BE2C (cell line): ENCODE measurements around the gene SH3RF1.
"Not testable (repeated sequence)": the region's sequence is repeated elsewhere in the genome, so short reads cannot be mapped to it uniquely, and the experiment has no call there.

Source experiments
- DNase-seq: peaks from one replicate; pipeline ENCODE4 v3.0.0-alpha.2; 2020
- H3K27me3 ChIP-seq: fragments of 250-450 bp; sonication (Bioruptor Pico); 2 replicates; pipeline ENCODE4 v1.5.1; 2020; ENCODE audit warnings: mild to moderate bottlenecking
- H3K36me3 ChIP-seq: fragments of 250-450 bp; sonication (Bioruptor Pico); 2 replicates; pipeline ENCODE4 v1.5.1; 2020; ENCODE audit warnings: mild to moderate bottlenecking
- H3K4me1 ChIP-seq: fragments of 250-450 bp; sonication (Bioruptor Pico); 2 replicates; pipeline ENCODE4 v1.5.1; 2020
- H3K4me3 ChIP-seq: 2 replicates; pipeline ENCODE4 v1.5.1; 2011; ENCODE audit warnings: low read depth, low read length
- H3K9me3 ChIP-seq: fragments of 250-450 bp; sonication (Bioruptor Pico); 2 replicates; pipeline ENCODE4 v1.5.1; 2020
- CTCF ChIP-seq: IDR thresholded peaks from 2 replicates; pipeline ENCODE4 v1.5.1; 2012; ENCODE audit warnings: mild to moderate bottlenecking, low read depth, low read length

Gene SH3RF1

DNA sequence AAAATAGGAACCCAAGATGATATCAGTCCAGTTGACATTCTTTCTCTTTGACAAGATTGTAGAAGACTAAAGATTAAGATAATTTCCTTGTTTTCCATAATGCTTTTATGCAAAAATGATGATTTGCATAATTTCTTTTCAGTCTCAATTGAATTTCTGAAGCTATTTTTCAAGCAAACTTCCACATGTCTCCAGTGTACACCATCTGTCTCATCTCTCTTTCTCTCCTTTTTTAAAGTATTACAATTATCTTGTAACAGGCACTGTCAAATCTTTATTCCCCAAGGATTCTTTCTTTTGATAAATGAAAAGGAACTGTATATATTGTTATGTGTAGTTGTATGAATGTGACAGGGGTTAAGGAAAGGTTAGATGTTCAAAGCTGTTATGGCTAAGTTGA, 7.9 kb upstream of the SH3RF1 start:
- H3K4me1 ChIP-seq: peaks cover 5% of the 10 kb centered on the region; the same call in 1 of the 2 replicates
- no peak overlapping the region for H3K4me3 ChIP-seq
- no peak for DNase-seq
- H3K9me3 ChIP-seq: no peaks in the 10 kb centered on the region
- TF ChIP-seq CTCF: no peak
- H3K36me3 ChIP-seq: no peaks in the 10 kb centered on the region
- no peaks in the 10 kb centered on the region for H3K27me3 ChIP-seq

DNA sequence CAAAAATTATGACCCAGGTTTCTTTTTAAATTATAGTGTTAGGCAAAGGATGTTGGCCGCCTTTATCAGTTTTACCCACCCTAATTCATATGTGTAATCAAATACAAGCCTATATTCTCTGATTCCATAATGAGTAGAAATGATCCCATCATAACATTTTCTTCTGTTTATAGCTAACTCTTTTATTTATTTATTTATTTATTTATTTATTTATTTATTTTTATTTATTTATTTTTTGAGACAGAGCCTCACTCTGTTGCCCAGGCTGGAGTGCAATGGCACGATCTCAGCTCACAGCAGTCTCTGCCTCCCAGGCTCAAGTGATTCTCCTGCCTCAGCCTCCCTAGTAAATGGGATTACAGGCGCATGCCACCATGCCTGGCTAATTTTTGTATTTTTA, 7.1 kb upstream of the SH3RF1 start:
- H3K4me1 ChIP-seq, H3K4me3 ChIP-seq, H3K36me3 ChIP-seq, H3K27me3 ChIP-seq, H3K9me3 ChIP-seq, DNase-seq: not testable (repeated sequence)

DNA sequence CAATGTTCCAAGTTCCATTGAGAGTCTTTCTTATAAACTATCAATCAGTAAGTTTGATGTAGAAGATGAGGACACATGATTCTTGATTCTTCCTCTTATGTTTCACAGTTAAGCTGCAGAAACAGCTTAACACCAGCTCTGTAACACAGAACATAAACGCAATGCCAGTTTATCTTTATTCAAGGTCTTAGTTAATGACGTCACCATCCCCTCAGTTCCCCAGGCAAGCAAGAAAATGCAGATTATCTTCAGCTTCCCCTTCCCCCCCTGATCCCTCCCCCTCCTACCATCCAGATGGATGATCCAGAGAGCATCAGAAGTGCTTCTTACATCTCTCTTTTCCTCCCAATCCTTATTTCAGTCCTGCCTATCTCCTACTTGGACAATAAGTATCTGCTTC, 4.4 kb upstream of the SH3RF1 start:
- no peaks in the 10 kb centered on the region for H3K27me3 ChIP-seq
- H3K36me3 ChIP-seq: no peaks in the 10 kb centered on the region
- peaks cover 5% of the 10 kb centered on the region; the same call in 1 of the 2 replicates for H3K4me1 ChIP-seq
- TF ChIP-seq CTCF: no peak
- H3K9me3 ChIP-seq: no peaks in the 10 kb centered on the region
- no peak overlapping the region for H3K4me3 ChIP-seq
- DNase-seq: no peak

GRCh38 chr4:169274033-169274432, 3.3 kb upstream of the SH3RF1 start:
- DNase-seq: no peak
- Histone ChIP-seq H3K9me3 (no peaks in the 10 kb centered on the region), H3K4me3 (no peak overlapping the region), H3K36me3 (no peaks in the 10 kb centered on the region), H3K27me3 (no peaks in the 10 kb centered on the region), H3K4me1 (peaks cover 5% of the 10 kb centered on the region; the same call in 1 of the 2 replicates)
- TF ChIP-seq CTCF: no peak

GRCh38 chr4:169272265-169272886, 1.6 kb upstream of the SH3RF1 start:
- no peak overlapping the region for H3K4me3 ChIP-seq
- no peaks in the 10 kb centered on the region for H3K9me3 ChIP-seq
- no peak for TF ChIP-seq CTCF
- no peak for DNase-seq
- no peaks in the 10 kb centered on the region for H3K36me3 ChIP-seq
- H3K4me1 ChIP-seq: peaks cover 5% of the 10 kb centered on the region; the same call in 1 of the 2 replicates
- no peaks in the 10 kb centered on the region for H3K27me3 ChIP-seq

DNA sequence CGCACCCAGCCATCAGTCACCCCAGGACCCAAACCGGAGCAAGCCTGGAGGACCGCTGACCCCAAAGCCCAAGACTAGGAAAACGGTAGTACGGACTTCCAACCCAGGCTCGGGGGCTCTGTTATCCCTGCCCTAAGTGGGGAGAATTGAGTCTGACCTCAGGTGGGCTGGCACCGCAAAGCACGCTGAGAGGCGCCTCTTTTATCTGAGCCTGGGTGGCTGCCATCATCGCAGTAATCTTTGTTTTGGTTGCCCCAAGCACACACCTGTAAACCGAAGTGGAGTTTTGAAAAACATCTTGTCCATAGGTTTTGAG, 894 bp upstream of the SH3RF1 start:
- no peak for TF ChIP-seq CTCF
- Histone ChIP-seq H3K9me3 (no peaks in the 10 kb centered on the region), H3K4me3 (no peak overlapping the region), H3K36me3 (no peaks in the 10 kb centered on the region), H3K27me3 (no peaks in the 10 kb centered on the region), H3K4me1 (peaks cover 5% of the 10 kb centered on the region; the same call in 1 of the 2 replicates)
- DNase-seq: no peak
